Ascending aorta (tissue), 2 donors: ENCODE results near the gene ATXN10. TPM values are rescaled to one million over a fixed set of nuclear protein-coding genes. Genes with fewer than 3 reads are reported as not detected.

Experiments
- DNase-seq, 2 donors: peaks; one replicate each; pipeline ENCODE4 v3.0.0-alpha.2; 2019; ENCODE audit warnings: low spot score in 2 of 2
- H3K27ac ChIP-seq, 2 donors: fragments of 200-600 bp; sonication (generic); one replicate each; pipeline ENCODE4 v1.5.1; 2016 to 2017; ENCODE audit warnings: mild to moderate bottlenecking in 1 of 2
- H3K27me3 ChIP-seq: fragments of 200-600 bp; sonication (generic); one replicate; pipeline ENCODE4 v1.5.1; 2017
- H3K36me3 ChIP-seq, 2 donors: fragments of 200-600 bp; sonication (generic); one replicate each; pipeline ENCODE4 v1.5.1; 2016
- H3K4me1 ChIP-seq, 2 donors: fragments of 200-600 bp; sonication (generic); one replicate each; pipeline ENCODE4 v1.5.1; 2016 to 2017; ENCODE audit warnings: mild to moderate bottlenecking in 1 of 2
- H3K4me3 ChIP-seq, 2 donors: fragments of 200-600 bp; sonication (generic); one replicate each; pipeline ENCODE4 v1.5.1; 2016 to 2017; ENCODE audit warnings: mild to moderate bottlenecking in 1 of 2
- H3K9me3 ChIP-seq, 2 donors: fragments of 200-600 bp; sonication (generic); one replicate each; pipeline ENCODE4 v1.5.1; 2016
- CTCF ChIP-seq, 3 experiments: fragments of 200-600 bp in 2 of 3; fragments of 450-650 bp in 1 of 3; sonication (generic) in 2 of 3; IDR thresholded peaks; one replicate each; pipeline ENCODE4 v1.5.1; 2016 to 2019; ENCODE audit warnings: antibody characterized with exemption in 3 of 3, mild to moderate bottlenecking in 1 of 3, moderate library complexity in 1 of 3
- intact Hi-C: fragments of 100-400 bp; cut with DNase I; formaldehyde crosslinking; loops from one replicate; pipeline ENCODE4 v1.15.1; 2023
- total RNA-seq: library from RNA; depleted of rRNA; stranded (reverse); fragments of >200 nt; gene quantifications from one replicate; pipeline ENCODE4 v1.1.0, GENCODE V29; 2016

Gene ATXN10
- total RNA-seq, 1 donor from 2014 or later = 82.1 TPM

GRCh38 chr22:45684169-45684568 is 12.5 kb downstream of the ATXN10 start:
- Histone ChIP-seq H3K27ac (peak overlapping the region in 1 of 2 donors; percentile 5), H3K4me1 (peaks cover 7 to 47% of the 10 kb centered on the region in 2 donors), H3K4me3 (no peak overlapping the region), H3K9me3 (no peaks in the 10 kb centered on the region), H3K36me3 (no peaks in the 10 kb centered on the region), H3K27me3 (no peaks in the 10 kb centered on the region)
- intact Hi-C loops = no loop called here
- no peak for TF ChIP-seq CTCF (IDR thresholded peaks at IDR 0.05)
- no peak for DNase-seq

GRCh38 chr22:45684752-45685574 is 13.3 kb downstream of the ATXN10 start:
- H3K4me1 ChIP-seq = peaks cover 7 to 51% of the 10 kb centered on the region in 2 donors
- no peak overlapping the region for H3K27ac ChIP-seq
- no peak for TF ChIP-seq CTCF (IDR thresholded peaks at IDR 0.05)
- no peak overlapping the region for H3K4me3 ChIP-seq
- DNase-seq = no peak
- intact Hi-C loops = no loop called here
- H3K36me3 ChIP-seq = no peaks in the 10 kb centered on the region
- H3K9me3 ChIP-seq = no peaks in the 10 kb centered on the region
- H3K27me3 ChIP-seq = no peaks in the 10 kb centered on the region

- TF ChIP-seq CTCF (IDR thresholded peaks at IDR 0.05) = no peak
- intact Hi-C loops = no loop called here
- peak overlapping the region; percentile 10 to 67 for H3K27ac ChIP-seq
Measured at GRCh38 chr22:45686004-45686403, 14.4 kb downstream of the ATXN10 start.

GRCh38 chr22:45686836-45687235 is 15.2 kb downstream of the ATXN10 start:
- Histone ChIP-seq H3K27ac (peak overlapping the region; percentile 16 to 67), H3K9me3 (no peaks in the 10 kb centered on the region), H3K4me3 (no peak overlapping the region), H3K27me3 (no peaks in the 10 kb centered on the region), H3K36me3 (peaks cover 0 to 9% of the 10 kb centered on the region in 2 donors), H3K4me1 (peaks cover 3 to 51% of the 10 kb centered on the region in 2 donors)
- no peak for TF ChIP-seq CTCF (IDR thresholded peaks at IDR 0.05)
- intact Hi-C loops = loop anchor here (1.0 kb wide), 1 partner anchor 42 kb away; no protein-coding TSS in a partner anchor
- DNase-seq = no peak

More at GRCh38 chr22:45686004-45686403, 14.4 kb downstream of the ATXN10 start:
- DNase-seq = no peak
- H3K4me1 ChIP-seq = peaks cover 5 to 51% of the 10 kb centered on the region in 2 donors
- H3K4me3 ChIP-seq = no peak overlapping the region
- H3K36me3 ChIP-seq = peaks cover 0 to 7% of the 10 kb centered on the region in 2 donors
- H3K27me3 ChIP-seq = no peaks in the 10 kb centered on the region
- H3K9me3 ChIP-seq = no peaks in the 10 kb centered on the region

- no peak overlapping the region for H3K4me3 ChIP-seq
- no peak for TF ChIP-seq CTCF (IDR thresholded peaks at IDR 0.05)
- H3K36me3 ChIP-seq = peaks cover 9 to 17% of the 10 kb centered on the region in 2 donors
- peak overlapping the region; percentile 49 to 67 for H3K27ac ChIP-seq
- no peaks in the 10 kb centered on the region for H3K27me3 ChIP-seq
- H3K9me3 ChIP-seq = no peaks in the 10 kb centered on the region
- H3K4me1 ChIP-seq = peaks cover 3 to 44% of the 10 kb centered on the region in 2 donors
- no peak for DNase-seq
- intact Hi-C loops = no loop called here
Measured at GRCh38 chr22:45688600-45689080, 17.0 kb downstream of the ATXN10 start.
